Liver (tissue), 9 donors: ENCODE data around the gene CSMD2. TPM values are rescaled to one million over a fixed set of nuclear protein-coding genes. Genes with fewer than 3 reads are reported as not detected.

Source experiments
- DNase-seq: peaks from one replicate; pipeline ENCODE4 v3.0.0-alpha.2; 2017; ENCODE audit warnings: low spot score
- H3K27ac ChIP-seq, 2 donors: one replicate each; pipeline ENCODE4 v1.7.0; 2013; ENCODE audit warnings: inconsistent platforms in 2 of 2, low read length in 2 of 2, control low read depth in 1 of 2, low read depth in 1 of 2, mild to moderate bottlenecking in 1 of 2
- H3K27me3 ChIP-seq, 4 donors: one replicate each; pipeline versions ENCODE4 v1.6.1 to v1.7.0; 2013; ENCODE audit warnings: low read length in 3 of 4, inconsistent platforms in 1 of 4, mild to moderate bottlenecking in 1 of 4, moderate library complexity in 1 of 4; ENCODE audit not compliant: control insufficient read depth in 4 of 4, insufficient read depth in 4 of 4
- H3K36me3 ChIP-seq, 4 donors: one replicate each; pipeline versions ENCODE4 v1.6.1 to v1.7.0; 2013; ENCODE audit warnings: low read length in 3 of 4, mild to moderate bottlenecking in 3 of 4, low read depth in 1 of 4, moderate library complexity in 1 of 4; ENCODE audit not compliant: control insufficient read depth in 4 of 4, insufficient read depth in 3 of 4
- H3K4me1 ChIP-seq, 4 donors: one replicate each; pipeline versions ENCODE4 v1.6.1 to v1.7.0; 2013; ENCODE audit warnings: low read length in 3 of 4, mild to moderate bottlenecking in 3 of 4, moderate library complexity in 1 of 4; ENCODE audit not compliant: control insufficient read depth in 4 of 4, insufficient read depth in 4 of 4
- H3K4me3 ChIP-seq, 3 donors: one replicate each; pipeline versions ENCODE4 v1.6.1 to v1.7.0; 2013; ENCODE audit warnings: low read length in 3 of 3, control low read depth in 1 of 3, low read depth in 1 of 3, mild to moderate bottlenecking in 1 of 3
- H3K9ac ChIP-seq, 2 donors: one replicate each; pipeline ENCODE4 v1.7.0; 2013; ENCODE audit warnings: low read length in 2 of 2, mild to moderate bottlenecking in 2 of 2, moderate library complexity in 2 of 2, control low read depth in 1 of 2, low read depth in 1 of 2
- H3K9me3 ChIP-seq, 4 donors: one replicate each; pipeline versions ENCODE4 v1.6.1 to v1.7.0; 2013; ENCODE audit warnings: low read length in 3 of 4; ENCODE audit not compliant: control insufficient read depth in 4 of 4
- GABPA ChIP-seq, 2 donors: IDR thresholded peaks in 1 of 2; conservative IDR thresholded peaks in 1 of 2; 2 replicates each; pipeline ENCODE4 v1.6.1; 2016; ENCODE audit warnings: antibody characterized with exemption in 2 of 2, mild to moderate bottlenecking in 1 of 2, moderate library complexity in 1 of 2
- JUND ChIP-seq, 2 donors: IDR thresholded peaks; 2 replicates each; pipeline ENCODE4 v1.6.1; 2016; ENCODE audit warnings: antibody characterized with exemption in 2 of 2
- RAD21 ChIP-seq, 2 donors: IDR thresholded peaks; 2 replicates each; pipeline ENCODE4 v1.6.1; 2016; ENCODE audit warnings: antibody characterized with exemption in 2 of 2, mild to moderate bottlenecking in 2 of 2
- SP1 ChIP-seq: IDR thresholded peaks from 2 replicates; pipeline ENCODE4 v1.6.1; 2018; ENCODE audit warnings: antibody characterized with exemption, mild to moderate bottlenecking
- WGBS: extraction: QIAGEN DNeasy Blood & Tissue Kit; methylation state at CpG from one replicate; pipeline ENCODE4 v1.1.7; 2013; 5-methylcytosine and 5-hydroxymethylcytosine counted together
- polyA plus RNA-seq, 2 donors: library from polyadenylated mRNA; stranded (reverse) in 1 of 2; unstranded in 1 of 2; fragments of 200-250 nt in 1 of 2; fragments of >200 nt in 1 of 2; fragmentation: Nextera tagmentation in 1 of 2; extraction: Ambion mirVana in 1 of 2; gene quantifications; one replicate each; pipeline versions ENCODE4 v1.2.1 to v1.2.3, GENCODE V29; 2013 to 2015
- total RNA-seq, 2 donors: library from RNA; depleted of rRNA; stranded (reverse); fragments of >200 nt; gene quantifications; one replicate each; pipeline ENCODE4 v1.2.3, GENCODE V29; 2014
- TF ChIP-seq, protein P1 (sequence below): IDR thresholded peaks from 2 replicates; pipeline ENCODE4 v1.6.1; 2016; ENCODE audit warnings: antibody characterized with exemption, mild to moderate bottlenecking
- TF ChIP-seq, protein P2 (sequence below): IDR thresholded peaks from 2 replicates; pipeline ENCODE4 v1.6.1; 2016; ENCODE audit warnings: antibody characterized with exemption
- TF ChIP-seq, protein P3 (sequence below): IDR thresholded peaks from 2 replicates; pipeline ENCODE4 v1.6.1; 2016; ENCODE audit warnings: antibody characterized with exemption
- TF ChIP-seq, protein P4 (sequence below): IDR thresholded peaks from 2 replicates; pipeline ENCODE4 v1.6.1; 2016; ENCODE audit warnings: antibody characterized with exemption
- TF ChIP-seq, protein P5 (sequence below): fragments of 150-350 bp; IDR thresholded peaks from 2 replicates; pipeline ENCODE4 v1.5.1; 2017; ENCODE audit warnings: improper control_type of control experiment, low read depth, low read length; ENCODE audit not compliant: missing input control
- donor health status: healthy.
- donor health status: healthy.
- donor health status: healthy.
- donor health status: healthy.
- donor health status: healthy.

The CSMD2 gene
- total and polyA plus RNA-seq, 4 donors: 0.08 to 0.09 TPM; not detected in 2

DNA sequence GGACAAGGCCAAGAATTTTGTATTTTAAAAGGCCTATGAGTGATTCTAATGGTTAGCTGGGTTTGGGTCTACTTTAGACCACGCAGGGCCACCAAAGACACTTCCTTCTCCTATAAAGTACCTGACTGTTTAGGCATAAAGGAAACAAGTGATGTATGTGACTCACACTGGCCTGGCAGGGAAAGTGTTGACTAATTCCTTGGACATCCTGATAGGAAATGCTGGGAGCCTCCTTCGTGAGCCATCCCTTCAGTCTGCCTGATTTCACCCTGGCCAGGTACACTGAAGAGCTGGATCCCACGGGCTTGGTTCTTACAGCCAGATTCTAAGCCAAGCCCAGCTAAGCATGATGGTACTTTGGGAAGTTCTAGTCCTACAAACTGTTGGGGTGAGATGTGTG lies 401.6 kb downstream of the CSMD2 start:
- no peak overlapping the region for H3K4me3 ChIP-seq
- no peak overlapping the region for H3K9ac ChIP-seq
- DNase-seq: no peak
- no peaks in the 10 kb centered on the region for H3K4me1 ChIP-seq
- H3K9me3 ChIP-seq: peaks cover 0 to 1% (median 0%) of the 10 kb centered on the region in 4 donors
- no peaks in the 10 kb centered on the region for H3K27me3 ChIP-seq
- H3K27ac ChIP-seq: no peak overlapping the region
- H3K36me3 ChIP-seq: no peaks in the 10 kb centered on the region
- TF ChIP-seq RAD21 (IDR thresholded peaks at IDR 0.05): no peak
- TF ChIP-seq, protein P1, sequence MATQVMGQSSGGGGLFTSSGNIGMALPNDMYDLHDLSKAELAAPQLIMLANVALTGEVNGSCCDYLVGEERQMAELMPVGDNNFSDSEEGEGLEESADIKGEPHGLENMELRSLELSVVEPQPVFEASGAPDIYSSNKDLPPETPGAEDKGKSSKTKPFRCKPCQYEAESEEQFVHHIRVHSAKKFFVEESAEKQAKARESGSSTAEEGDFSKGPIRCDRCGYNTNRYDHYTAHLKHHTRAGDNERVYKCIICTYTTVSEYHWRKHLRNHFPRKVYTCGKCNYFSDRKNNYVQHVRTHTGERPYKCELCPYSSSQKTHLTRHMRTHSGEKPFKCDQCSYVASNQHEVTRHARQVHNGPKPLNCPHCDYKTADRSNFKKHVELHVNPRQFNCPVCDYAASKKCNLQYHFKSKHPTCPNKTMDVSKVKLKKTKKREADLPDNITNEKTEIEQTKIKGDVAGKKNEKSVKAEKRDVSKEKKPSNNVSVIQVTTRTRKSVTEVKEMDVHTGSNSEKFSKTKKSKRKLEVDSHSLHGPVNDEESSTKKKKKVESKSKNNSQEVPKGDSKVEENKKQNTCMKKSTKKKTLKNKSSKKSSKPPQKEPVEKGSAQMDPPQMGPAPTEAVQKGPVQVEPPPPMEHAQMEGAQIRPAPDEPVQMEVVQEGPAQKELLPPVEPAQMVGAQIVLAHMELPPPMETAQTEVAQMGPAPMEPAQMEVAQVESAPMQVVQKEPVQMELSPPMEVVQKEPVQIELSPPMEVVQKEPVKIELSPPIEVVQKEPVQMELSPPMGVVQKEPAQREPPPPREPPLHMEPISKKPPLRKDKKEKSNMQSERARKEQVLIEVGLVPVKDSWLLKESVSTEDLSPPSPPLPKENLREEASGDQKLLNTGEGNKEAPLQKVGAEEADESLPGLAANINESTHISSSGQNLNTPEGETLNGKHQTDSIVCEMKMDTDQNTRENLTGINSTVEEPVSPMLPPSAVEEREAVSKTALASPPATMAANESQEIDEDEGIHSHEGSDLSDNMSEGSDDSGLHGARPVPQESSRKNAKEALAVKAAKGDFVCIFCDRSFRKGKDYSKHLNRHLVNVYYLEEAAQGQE: no peak
- TF ChIP-seq JUND (IDR thresholded peaks at IDR 0.05): no peak
- TF ChIP-seq, protein P2, sequence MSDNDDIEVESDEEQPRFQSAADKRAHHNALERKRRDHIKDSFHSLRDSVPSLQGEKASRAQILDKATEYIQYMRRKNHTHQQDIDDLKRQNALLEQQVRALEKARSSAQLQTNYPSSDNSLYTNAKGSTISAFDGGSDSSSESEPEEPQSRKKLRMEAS: no peak
- TF ChIP-seq SP1: no peak
- TF ChIP-seq, protein P3, sequence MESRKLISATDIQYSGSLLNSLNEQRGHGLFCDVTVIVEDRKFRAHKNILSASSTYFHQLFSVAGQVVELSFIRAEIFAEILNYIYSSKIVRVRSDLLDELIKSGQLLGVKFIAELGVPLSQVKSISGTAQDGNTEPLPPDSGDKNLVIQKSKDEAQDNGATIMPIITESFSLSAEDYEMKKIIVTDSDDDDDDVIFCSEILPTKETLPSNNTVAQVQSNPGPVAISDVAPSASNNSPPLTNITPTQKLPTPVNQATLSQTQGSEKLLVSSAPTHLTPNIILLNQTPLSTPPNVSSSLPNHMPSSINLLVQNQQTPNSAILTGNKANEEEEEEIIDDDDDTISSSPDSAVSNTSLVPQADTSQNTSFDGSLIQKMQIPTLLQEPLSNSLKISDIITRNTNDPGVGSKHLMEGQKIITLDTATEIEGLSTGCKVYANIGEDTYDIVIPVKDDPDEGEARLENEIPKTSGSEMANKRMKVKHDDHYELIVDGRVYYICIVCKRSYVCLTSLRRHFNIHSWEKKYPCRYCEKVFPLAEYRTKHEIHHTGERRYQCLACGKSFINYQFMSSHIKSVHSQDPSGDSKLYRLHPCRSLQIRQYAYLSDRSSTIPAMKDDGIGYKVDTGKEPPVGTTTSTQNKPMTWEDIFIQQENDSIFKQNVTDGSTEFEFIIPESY: no peak
- TF ChIP-seq GABPA (IDR thresholded peaks at IDR 0.05 in 1 of 2, conservative IDR thresholded peaks at IDR 0.05 in 1 of 2): no peak
- 71% methylated on average over 3 of the region's 3 CpGs for WGBS

DNA sequence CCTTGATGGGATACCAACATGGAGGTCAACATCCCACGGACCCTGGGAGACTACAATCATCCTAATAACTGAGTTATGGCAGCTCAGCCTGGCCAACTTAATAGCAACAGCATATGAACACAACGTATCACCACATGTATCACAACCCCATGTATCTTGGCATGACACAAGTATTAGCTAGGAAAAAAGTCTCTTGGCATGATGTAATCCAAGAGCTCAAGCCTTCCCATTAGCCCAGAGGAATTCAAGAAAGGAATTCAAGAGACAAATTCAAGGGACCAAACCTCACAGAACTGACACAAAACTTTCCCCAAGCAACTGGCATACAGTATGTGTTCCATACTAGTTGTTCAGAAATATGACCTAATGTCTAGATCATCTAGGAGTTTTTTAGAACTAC lies 402.1 kb downstream of the CSMD2 start:
- no peak overlapping the region for H3K9ac ChIP-seq
- H3K27me3 ChIP-seq: no peaks in the 10 kb centered on the region
- H3K4me1 ChIP-seq: no peaks in the 10 kb centered on the region
- TF ChIP-seq, protein P2: no peak
- peaks cover 0 to 1% (median 0%) of the 10 kb centered on the region in 4 donors for H3K9me3 ChIP-seq
- no peak overlapping the region for H3K4me3 ChIP-seq
- DNase-seq: no peak
- H3K36me3 ChIP-seq: no peaks in the 10 kb centered on the region
- WGBS: 69% methylated on average over 2 of the region's 2 CpGs
- H3K27ac ChIP-seq: no peak overlapping the region

DNA sequence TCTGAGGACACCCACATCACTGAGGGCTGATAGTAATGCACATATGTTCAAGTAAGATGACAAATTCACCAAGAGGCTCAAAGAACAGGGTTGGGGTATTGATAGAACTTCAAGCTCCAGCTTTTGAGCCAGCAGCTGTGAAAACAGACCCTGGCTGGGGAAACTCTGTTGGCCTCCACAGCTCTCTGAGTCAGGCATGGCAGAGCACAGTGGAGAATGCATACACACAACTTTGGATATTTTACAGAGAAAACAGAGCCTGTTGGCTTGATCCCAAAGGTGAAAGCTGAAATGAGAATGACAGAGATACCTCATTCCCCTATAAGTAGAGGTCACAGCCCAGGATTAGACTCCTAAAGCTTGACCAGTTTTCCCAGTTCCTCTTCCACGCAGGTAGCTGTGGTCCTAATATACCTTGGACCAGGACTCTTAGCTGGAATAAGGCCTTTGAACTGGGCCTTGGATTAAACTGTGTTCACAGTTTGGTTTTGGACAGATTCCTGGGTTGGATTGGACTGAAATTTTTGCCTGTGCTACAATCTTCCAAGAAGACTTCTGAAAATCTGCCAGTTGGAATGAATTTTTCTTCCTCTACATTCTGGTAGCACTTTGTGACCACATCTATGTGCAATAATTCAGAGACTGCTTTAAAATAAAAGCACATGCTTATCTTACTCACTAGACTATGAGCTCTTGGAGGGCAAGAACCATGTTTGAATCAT lies 402.8 kb downstream of the CSMD2 start:
- no peaks in the 10 kb centered on the region for H3K27me3 ChIP-seq
- DNase-seq: no peak
- no peak overlapping the region for H3K9ac ChIP-seq
- TF ChIP-seq GABPA (IDR thresholded peaks at IDR 0.05 in 1 of 2, conservative IDR thresholded peaks at IDR 0.05 in 1 of 2): no peak
- TF ChIP-seq, protein P3: no peak
- TF ChIP-seq, protein P4, sequence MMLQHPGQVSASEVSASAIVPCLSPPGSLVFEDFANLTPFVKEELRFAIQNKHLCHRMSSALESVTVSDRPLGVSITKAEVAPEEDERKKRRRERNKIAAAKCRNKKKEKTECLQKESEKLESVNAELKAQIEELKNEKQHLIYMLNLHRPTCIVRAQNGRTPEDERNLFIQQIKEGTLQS: no peak
- no peak for TF ChIP-seq RAD21 (IDR thresholded peaks at IDR 0.05)
- TF ChIP-seq, protein P5, sequence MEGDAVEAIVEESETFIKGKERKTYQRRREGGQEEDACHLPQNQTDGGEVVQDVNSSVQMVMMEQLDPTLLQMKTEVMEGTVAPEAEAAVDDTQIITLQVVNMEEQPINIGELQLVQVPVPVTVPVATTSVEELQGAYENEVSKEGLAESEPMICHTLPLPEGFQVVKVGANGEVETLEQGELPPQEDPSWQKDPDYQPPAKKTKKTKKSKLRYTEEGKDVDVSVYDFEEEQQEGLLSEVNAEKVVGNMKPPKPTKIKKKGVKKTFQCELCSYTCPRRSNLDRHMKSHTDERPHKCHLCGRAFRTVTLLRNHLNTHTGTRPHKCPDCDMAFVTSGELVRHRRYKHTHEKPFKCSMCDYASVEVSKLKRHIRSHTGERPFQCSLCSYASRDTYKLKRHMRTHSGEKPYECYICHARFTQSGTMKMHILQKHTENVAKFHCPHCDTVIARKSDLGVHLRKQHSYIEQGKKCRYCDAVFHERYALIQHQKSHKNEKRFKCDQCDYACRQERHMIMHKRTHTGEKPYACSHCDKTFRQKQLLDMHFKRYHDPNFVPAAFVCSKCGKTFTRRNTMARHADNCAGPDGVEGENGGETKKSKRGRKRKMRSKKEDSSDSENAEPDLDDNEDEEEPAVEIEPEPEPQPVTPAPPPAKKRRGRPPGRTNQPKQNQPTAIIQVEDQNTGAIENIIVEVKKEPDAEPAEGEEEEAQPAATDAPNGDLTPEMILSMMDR: no peak
- H3K4me3 ChIP-seq: no peak overlapping the region
- no peaks in the 10 kb centered on the region for H3K4me1 ChIP-seq
- WGBS: 77% methylated on average over 1 of the region's 1 CpG
- peaks cover 0 to 1% (median 0%) of the 10 kb centered on the region in 4 donors for H3K9me3 ChIP-seq
- no peaks in the 10 kb centered on the region for H3K36me3 ChIP-seq
- no peak overlapping the region for H3K27ac ChIP-seq
